Measurements from ENCODE around the gene MLIP.
"Not testable (repeated sequence)": the region's sequence is repeated elsewhere in the genome, so short reads cannot be mapped to it uniquely, and the experiment has no call there.

MLIP gene

GRCh38 chr6:54236984-54237383 is 125.7 kb downstream of the MLIP start:
- DNase-seq, result no peak

- no peak for DNase-seq
These were observed 127.2 kb downstream of the MLIP start for GRCh38 chr6:54238396-54238795.

GRCh38 chr6:54243699-54244098 is 132.5 kb downstream of the MLIP start:
- DNase-seq, result no peak

GRCh38 chr6:54244430-54244829 is 133.2 kb downstream of the MLIP start:
- DNase-seq, result peak in 1 of 2 experiments; percentile 33

GRCh38 chr6:54245265-54245664 is 134.0 kb downstream of the MLIP start:
- DNase-seq, result no peak

- no peak for DNase-seq
These were observed 137.1 kb downstream of the MLIP start for GRCh38 chr6:54248319-54248718.

GRCh38 chr6:54248994-54249393 is 137.8 kb downstream of the MLIP start:
- DNase-seq, result no peak

- DNase-seq, result not testable (repeated sequence)
These were observed 138.6 kb downstream of the MLIP start for GRCh38 chr6:54249812-54250211.

- DNase-seq, result no peak
These were observed 141.3 kb downstream of the MLIP start for GRCh38 chr6:54252496-54252895.

GRCh38 chr6:54252916-54253315 is 141.7 kb downstream of the MLIP start:
- no peak for DNase-seq

GRCh38 chr6:54254886-54255285 is 143.6 kb downstream of the MLIP start:
- no peak for DNase-seq

GRCh38 chr6:54255886-54256285 is 144.6 kb downstream of the MLIP start:
- no peak for DNase-seq

GRCh38 chr6:54260025-54260424 is 148.8 kb downstream of the MLIP start:
- DNase-seq, result no peak

GRCh38 chr6:54262499-54262898 is 151.3 kb downstream of the MLIP start:
- DNase-seq, result peak in 1 of 2 experiments; percentile 40

GRCh38 chr6:54262971-54263370 is 151.7 kb downstream of the MLIP start:
- DNase-seq, result no peak

- DNase-seq, result no peak
These were observed 153.5 kb downstream of the MLIP start for GRCh38 chr6:54264581-54265272.

- no peak for DNase-seq
These were observed 155.2 kb downstream of the MLIP start for GRCh38 chr6:54266400-54266923.

- peak; percentile 47 to 70 for DNase-seq
These were observed 156.6 kb downstream of the MLIP start for GRCh38 chr6:54267798-54268197.

GRCh38 chr6:54273214-54273820 is 162.1 kb downstream of the MLIP start:
- DNase-seq, result no peak

GRCh38 chr6:54274383-54274782 is 163.1 kb downstream of the MLIP start:
- no peak for DNase-seq

GRCh38 chr6:54282186-54282585 is 170.9 kb downstream of the MLIP start:
- DNase-seq, result no peak

- DNase-seq, result no peak
These were observed 173.1 kb downstream of the MLIP start for GRCh38 chr6:54284161-54284860.

- DNase-seq, result no peak
These were observed 174.4 kb downstream of the MLIP start for GRCh38 chr6:54285595-54285994.

GRCh38 chr6:54286141-54286540 is 174.9 kb downstream of the MLIP start:
- DNase-seq, result no peak

Data from NCI-H524 (cell line).